ENCODE data around the gene RMI1.
"Not testable (repeated sequence)": the region's sequence is repeated elsewhere in the genome, so short reads cannot be mapped to it uniquely, and the experiment has no call there.

DNA sequence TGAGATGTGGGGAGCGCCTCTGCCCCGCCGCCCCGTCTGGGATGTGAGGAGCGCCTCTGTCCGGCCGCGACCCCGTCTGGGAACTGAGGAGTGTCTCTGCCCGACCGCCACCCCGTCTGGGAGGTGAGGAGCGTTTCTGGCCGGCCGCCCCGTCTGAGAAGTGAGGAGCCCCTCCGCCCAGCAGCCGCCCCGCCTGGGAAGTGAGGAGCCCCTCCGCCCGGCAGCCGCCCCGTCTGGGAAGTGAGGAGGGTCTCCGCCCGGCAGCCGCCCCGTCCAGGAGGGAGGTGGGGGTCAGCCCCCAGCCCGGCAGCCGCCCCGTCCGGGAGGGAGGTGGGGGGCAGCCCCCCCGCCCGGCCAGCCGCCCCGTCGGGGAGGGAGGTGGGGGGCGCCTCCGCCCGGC lies 32.5 kb upstream of the RMI1 start:
- TF ChIP-seq, protein P1, sequence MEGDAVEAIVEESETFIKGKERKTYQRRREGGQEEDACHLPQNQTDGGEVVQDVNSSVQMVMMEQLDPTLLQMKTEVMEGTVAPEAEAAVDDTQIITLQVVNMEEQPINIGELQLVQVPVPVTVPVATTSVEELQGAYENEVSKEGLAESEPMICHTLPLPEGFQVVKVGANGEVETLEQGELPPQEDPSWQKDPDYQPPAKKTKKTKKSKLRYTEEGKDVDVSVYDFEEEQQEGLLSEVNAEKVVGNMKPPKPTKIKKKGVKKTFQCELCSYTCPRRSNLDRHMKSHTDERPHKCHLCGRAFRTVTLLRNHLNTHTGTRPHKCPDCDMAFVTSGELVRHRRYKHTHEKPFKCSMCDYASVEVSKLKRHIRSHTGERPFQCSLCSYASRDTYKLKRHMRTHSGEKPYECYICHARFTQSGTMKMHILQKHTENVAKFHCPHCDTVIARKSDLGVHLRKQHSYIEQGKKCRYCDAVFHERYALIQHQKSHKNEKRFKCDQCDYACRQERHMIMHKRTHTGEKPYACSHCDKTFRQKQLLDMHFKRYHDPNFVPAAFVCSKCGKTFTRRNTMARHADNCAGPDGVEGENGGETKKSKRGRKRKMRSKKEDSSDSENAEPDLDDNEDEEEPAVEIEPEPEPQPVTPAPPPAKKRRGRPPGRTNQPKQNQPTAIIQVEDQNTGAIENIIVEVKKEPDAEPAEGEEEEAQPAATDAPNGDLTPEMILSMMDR (IDR thresholded peaks at IDR 0.05) = not testable (repeated sequence)
- TF ChIP-seq EP300, POLR2A (IDR thresholded peaks at IDR 0.05): not testable (repeated sequence)
